WERI-Rb-1 (cell line): ENCODE results near the gene NPAS2.

Experiments used
- DNase-seq: peaks from one replicate; pipeline ENCODE4 v3.0.0-alpha.2; 2020
- H3K27ac ChIP-seq: fragments of 250-450 bp; sonication (Bioruptor Pico); 2 replicates; pipeline ENCODE4 v1.5.1; 2020; ENCODE audit warnings: mild to moderate bottlenecking, moderate library complexity
- H3K27me3 ChIP-seq: fragments of 250-450 bp; sonication (Bioruptor Pico); 2 replicates; pipeline ENCODE4 v1.5.1; 2021; ENCODE audit warnings: mild to moderate bottlenecking, low read depth, moderate library complexity; ENCODE audit not compliant: insufficient read depth, severe bottlenecking
- H3K36me3 ChIP-seq: fragments of 250-450 bp; sonication (Bioruptor Pico); 2 replicates; pipeline ENCODE4 v1.5.1; 2020; ENCODE audit warnings: mild to moderate bottlenecking, moderate library complexity
- H3K4me3 ChIP-seq: 2 replicates; pipeline ENCODE4 v1.5.1; 2011; ENCODE audit warnings: low read depth, mild to moderate bottlenecking, control low read depth, low read length
- H3K9me3 ChIP-seq: fragments of 250-450 bp; sonication (Bioruptor Pico); 2 replicates; pipeline ENCODE4 v1.5.1; 2021; ENCODE audit warnings: mild to moderate bottlenecking, moderate library complexity; ENCODE audit not compliant: severe bottlenecking
- TF ChIP-seq, protein P1 (sequence below): IDR thresholded peaks from 2 replicates; pipeline ENCODE4 v1.5.1; 2011; ENCODE audit warnings: low read depth, mild to moderate bottlenecking, control low read depth, inconsistent platforms, low read length

The NPAS2 gene

DNA sequence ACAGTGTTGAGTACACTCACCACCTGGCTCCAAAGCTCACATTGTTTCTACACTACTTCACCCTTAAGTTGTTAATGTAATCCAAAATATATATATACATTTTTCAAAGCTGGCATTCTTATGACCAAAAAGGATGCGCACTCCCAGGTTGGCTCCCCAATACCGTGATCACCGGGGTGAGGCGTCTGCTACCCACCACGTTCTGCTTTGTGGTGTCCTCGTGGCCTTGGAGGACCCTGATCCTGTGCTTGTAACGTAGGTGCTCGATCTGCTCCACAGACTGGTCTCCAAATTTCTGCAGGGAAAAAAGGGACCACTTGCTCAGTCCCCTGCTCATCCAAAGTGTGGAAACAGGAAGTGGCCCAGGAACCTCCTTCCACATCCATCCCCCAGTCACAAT is 207.9 kb downstream of the NPAS2 start:
- no peaks in the 10 kb centered on the region for H3K9me3 ChIP-seq
- TF ChIP-seq, protein P1, sequence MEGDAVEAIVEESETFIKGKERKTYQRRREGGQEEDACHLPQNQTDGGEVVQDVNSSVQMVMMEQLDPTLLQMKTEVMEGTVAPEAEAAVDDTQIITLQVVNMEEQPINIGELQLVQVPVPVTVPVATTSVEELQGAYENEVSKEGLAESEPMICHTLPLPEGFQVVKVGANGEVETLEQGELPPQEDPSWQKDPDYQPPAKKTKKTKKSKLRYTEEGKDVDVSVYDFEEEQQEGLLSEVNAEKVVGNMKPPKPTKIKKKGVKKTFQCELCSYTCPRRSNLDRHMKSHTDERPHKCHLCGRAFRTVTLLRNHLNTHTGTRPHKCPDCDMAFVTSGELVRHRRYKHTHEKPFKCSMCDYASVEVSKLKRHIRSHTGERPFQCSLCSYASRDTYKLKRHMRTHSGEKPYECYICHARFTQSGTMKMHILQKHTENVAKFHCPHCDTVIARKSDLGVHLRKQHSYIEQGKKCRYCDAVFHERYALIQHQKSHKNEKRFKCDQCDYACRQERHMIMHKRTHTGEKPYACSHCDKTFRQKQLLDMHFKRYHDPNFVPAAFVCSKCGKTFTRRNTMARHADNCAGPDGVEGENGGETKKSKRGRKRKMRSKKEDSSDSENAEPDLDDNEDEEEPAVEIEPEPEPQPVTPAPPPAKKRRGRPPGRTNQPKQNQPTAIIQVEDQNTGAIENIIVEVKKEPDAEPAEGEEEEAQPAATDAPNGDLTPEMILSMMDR: no peak
- no peak overlapping the region for H3K27ac ChIP-seq
- no peak overlapping the region for H3K4me3 ChIP-seq
- no peaks in the 10 kb centered on the region for H3K27me3 ChIP-seq
- peaks cover 65% of the 10 kb centered on the region for H3K36me3 ChIP-seq
- DNase-seq: no peak

DNA sequence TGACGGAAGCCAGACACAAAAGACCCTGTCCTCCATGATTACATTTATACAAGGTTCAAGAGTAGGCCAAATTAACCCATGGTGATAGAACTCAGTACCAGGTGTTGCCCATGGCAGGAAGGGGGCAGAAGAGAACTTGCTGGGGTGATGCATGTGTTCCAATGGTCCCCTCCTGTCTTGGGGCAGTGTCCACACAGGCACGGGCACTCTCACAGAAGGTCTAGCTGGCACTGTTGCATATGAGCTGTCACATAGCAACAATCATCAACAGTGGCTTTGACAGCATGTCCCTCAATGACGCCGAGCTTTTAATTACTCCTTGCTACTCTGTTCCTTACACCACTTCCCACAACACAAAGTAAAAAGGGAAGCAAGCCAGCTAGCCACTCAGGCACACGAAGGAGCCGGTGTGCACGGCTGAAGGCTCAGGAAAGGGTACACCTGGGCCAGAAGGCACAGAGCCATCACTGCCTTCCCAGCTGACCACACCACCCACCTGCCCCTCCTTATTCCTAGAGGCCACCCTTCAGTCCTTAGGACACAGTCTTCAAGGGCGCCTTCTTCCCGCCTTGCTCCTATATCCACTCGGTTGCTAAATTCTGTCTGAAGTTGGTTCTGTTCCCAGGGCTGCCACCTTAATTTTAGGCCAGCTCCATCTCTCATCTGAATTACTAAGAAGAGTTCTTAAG is 211.1 kb downstream of the NPAS2 start:
- no peaks in the 10 kb centered on the region for H3K27me3 ChIP-seq
- DNase-seq: no peak
- H3K36me3 ChIP-seq: peaks cover 80% of the 10 kb centered on the region
- H3K9me3 ChIP-seq: no peaks in the 10 kb centered on the region
- TF ChIP-seq, protein P1: no peak
- no peak overlapping the region for H3K27ac ChIP-seq
- no peak overlapping the region for H3K4me3 ChIP-seq

DNA sequence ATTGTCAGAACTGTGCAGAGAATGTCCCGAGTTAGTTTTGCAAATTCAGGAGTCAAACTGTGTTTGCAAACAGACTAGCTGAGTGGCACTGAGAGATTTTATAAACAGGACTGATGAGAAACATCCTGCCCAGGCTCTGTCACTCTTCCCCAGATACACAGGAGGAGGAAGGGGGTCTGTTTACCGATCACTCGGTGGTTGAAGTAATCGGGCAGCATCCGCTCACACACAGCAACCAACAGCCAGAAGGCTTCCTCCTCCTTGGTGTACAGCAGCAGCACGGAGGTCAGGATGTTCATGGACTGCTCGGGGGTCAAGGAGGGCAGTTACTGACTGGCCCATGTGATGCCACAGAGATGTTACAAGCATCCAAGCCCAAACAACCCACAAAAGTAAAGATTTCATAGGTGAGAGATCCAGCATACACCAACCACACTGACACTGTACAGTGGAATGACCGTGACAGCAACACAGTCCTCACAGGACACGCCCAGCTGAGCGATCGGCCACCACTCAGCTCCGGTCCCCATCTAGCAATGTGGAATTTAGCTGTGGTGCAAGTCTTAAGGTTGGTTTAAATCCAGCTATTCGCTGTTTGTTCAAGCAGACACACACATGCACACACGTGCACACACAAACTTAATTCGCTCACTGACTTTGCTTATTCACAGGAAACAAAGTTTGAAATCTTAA is 212.3 kb downstream of the NPAS2 start:
- no peak overlapping the region for H3K27ac ChIP-seq
- no peaks in the 10 kb centered on the region for H3K27me3 ChIP-seq
- TF ChIP-seq, protein P1: no peak
- no peak for DNase-seq
- H3K4me3 ChIP-seq: no peak overlapping the region
- H3K36me3 ChIP-seq: peaks cover 80% of the 10 kb centered on the region
- H3K9me3 ChIP-seq: no peaks in the 10 kb centered on the region

DNA sequence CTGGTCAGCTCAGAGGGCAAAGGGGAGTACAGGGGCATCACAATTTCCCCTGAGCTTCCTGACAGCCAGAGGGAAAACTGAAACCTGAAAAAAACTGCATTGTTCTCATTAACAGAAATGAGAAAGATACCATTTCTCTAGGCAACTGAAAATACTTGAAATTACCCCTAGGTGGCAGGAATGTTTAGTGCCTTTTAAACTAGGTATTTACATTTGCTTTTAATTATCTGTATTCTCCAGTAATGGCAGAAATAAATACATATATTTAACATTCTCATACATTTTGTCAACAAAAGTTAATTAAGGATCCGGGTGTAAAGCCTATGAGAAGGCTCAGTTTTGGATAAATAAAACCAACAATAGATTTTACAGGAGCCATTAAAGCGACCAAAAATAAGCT is 216.6 kb downstream of the NPAS2 start:
- Histone ChIP-seq H3K27me3 (no peaks in the 10 kb centered on the region), H3K4me3 (no peak overlapping the region), H3K36me3 (peaks cover 84% of the 10 kb centered on the region), H3K27ac (no peak overlapping the region), H3K9me3 (no peaks in the 10 kb centered on the region)
- TF ChIP-seq, protein P1: no peak
- no peak for DNase-seq

DNA sequence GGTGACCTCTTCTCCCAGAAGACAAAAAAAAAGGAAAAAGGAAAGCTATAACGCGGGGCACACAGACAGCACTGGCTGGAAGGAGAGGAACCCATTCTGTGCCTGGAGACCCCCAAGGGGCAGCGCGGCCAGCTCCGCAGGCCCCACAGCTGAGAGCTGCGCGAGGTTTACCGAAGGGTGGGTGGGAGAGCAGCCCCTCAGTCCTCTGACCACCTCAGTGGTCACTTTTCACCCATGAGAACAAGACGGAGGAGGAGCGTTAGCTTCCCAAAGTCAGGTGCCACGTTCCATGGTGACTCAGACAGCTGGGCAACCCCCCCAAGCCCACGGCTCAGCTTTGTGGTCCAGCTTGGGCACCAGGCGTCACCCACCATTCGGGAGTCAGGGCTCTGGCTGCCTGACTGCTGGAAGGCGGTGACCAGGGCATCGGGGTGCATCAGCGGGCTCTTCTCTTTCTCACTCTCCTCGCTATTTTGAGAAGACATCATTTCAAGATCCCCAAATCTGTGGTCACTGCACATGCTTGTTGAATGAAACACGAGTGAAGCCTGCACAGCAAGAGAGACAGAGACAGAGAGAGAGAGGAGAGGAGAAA is 217.3 kb downstream of the NPAS2 start:
- TF ChIP-seq, protein P1: no peak
- no peaks in the 10 kb centered on the region for H3K9me3 ChIP-seq
- peaks cover 80% of the 10 kb centered on the region for H3K36me3 ChIP-seq
- H3K27ac ChIP-seq: no peak overlapping the region
- no peak overlapping the region for H3K4me3 ChIP-seq
- DNase-seq: no peak
- no peaks in the 10 kb centered on the region for H3K27me3 ChIP-seq
